ENCODE measurements around the gene VPS8. TPM values are rescaled to one million over a fixed set of nuclear protein-coding genes. Genes with fewer than 3 reads are reported as not detected.

VPS8 gene
- total RNA-seq, 2 donors from 2014 or later: 22.7 to 23.0 TPM

GRCh38 chr3:184773283-184774186, 38.4 kb upstream of the VPS8 start:
- no peaks in the 10 kb centered on the region for H3K36me3 ChIP-seq
- H3K27ac ChIP-seq: peak overlapping the region; percentile 18 to 39
- H3K4me3 ChIP-seq: no peak overlapping the region
- peaks cover 0 to 13% of the 10 kb centered on the region in 2 donors for H3K4me1 ChIP-seq
- no peaks in the 10 kb centered on the region for H3K9me3 ChIP-seq
- TF ChIP-seq CTCF (IDR thresholded peaks at IDR 0.05): no peak
- H3K27me3 ChIP-seq: no peaks in the 10 kb centered on the region
- no peak for DNase-seq (ENCODE audit: low spot score)

GRCh38 chr3:184776916-184777315, 35.0 kb upstream of the VPS8 start:
- no peak overlapping the region for H3K4me3 ChIP-seq
- no peak for DNase-seq (ENCODE audit: low spot score)
- no peak for TF ChIP-seq CTCF (IDR thresholded peaks at IDR 0.05)
- no peak overlapping the region for H3K27ac ChIP-seq
- no peaks in the 10 kb centered on the region for H3K27me3 ChIP-seq
- peaks cover 0 to 13% of the 10 kb centered on the region in 2 donors for H3K4me1 ChIP-seq
- H3K9me3 ChIP-seq: no peaks in the 10 kb centered on the region
- H3K36me3 ChIP-seq: no peaks in the 10 kb centered on the region

- peak; percentile 54 to 88 for TF ChIP-seq CTCF (IDR thresholded peaks at IDR 0.05)
- Histone ChIP-seq H3K4me1 (peaks cover 0 to 13% of the 10 kb centered on the region in 2 donors), H3K9me3 (no peaks in the 10 kb centered on the region), H3K4me3 (no peak overlapping the region), H3K27ac (no peak overlapping the region), H3K27me3 (no peaks in the 10 kb centered on the region), H3K36me3 (no peaks in the 10 kb centered on the region)
- DNase-seq (ENCODE audit: low spot score): peak; percentile 97
Measured at GRCh38 chr3:184777566-184778356, 34.2 kb upstream of the VPS8 start.

GRCh38 chr3:184778426-184779332, 33.3 kb upstream of the VPS8 start:
- peaks cover 0 to 4% of the 10 kb centered on the region in 2 donors for H3K4me1 ChIP-seq
- no peaks in the 10 kb centered on the region for H3K36me3 ChIP-seq
- DNase-seq (ENCODE audit: low spot score): no peak
- H3K4me3 ChIP-seq: no peak overlapping the region
- TF ChIP-seq CTCF (IDR thresholded peaks at IDR 0.05): no peak
- no peak overlapping the region for H3K27ac ChIP-seq
- H3K9me3 ChIP-seq: no peaks in the 10 kb centered on the region
- H3K27me3 ChIP-seq: no peaks in the 10 kb centered on the region

- Histone ChIP-seq H3K4me1 (peaks cover 0 to 2% of the 10 kb centered on the region in 2 donors), H3K27ac (no peak overlapping the region), H3K9me3 (no peaks in the 10 kb centered on the region), H3K4me3 (no peak overlapping the region), H3K36me3 (no peaks in the 10 kb centered on the region), H3K27me3 (no peaks in the 10 kb centered on the region)
- TF ChIP-seq CTCF (IDR thresholded peaks at IDR 0.05): no peak
- no peak for DNase-seq (ENCODE audit: low spot score)
Measured at GRCh38 chr3:184780981-184781515, 30.9 kb upstream of the VPS8 start.

Measured in right atrium auricular region (tissue), 2 donors.